H1 (cell line): ENCODE results near the gene SLC23A1. TPM values are rescaled to one million over a fixed set of nuclear protein-coding genes. Genes with fewer than 3 reads are reported as not detected.

Experiments used
- CTCF ChIA-PET: fragments of 300-600 bp; sonication (Branson Sonifier 250); formaldehyde crosslinking; loops from one replicate; lab custom pipeline; 2021; ENCODE audit not compliant: partially characterized antibody; lab: Charles Lee
- POLR2A ChIA-PET: fragments of 300-600 bp; sonication (Branson Sonifier 250); formaldehyde crosslinking; loops from one replicate; lab custom pipeline; 2021; ENCODE audit warnings: inconsistent platforms; ENCODE audit not compliant: partially characterized antibody; lab: Charles Lee
- DNase-seq, 2 experiments: peaks; one replicate each; pipeline versions ENCODE4 v3.0.0 to v3.0.0-alpha.2; 2010 to 2022; ENCODE audit warnings: low spot score in 2 of 2, low read depth in 1 of 2, mixed read lengths in 1 of 2
- FAIRE-seq: peaks from 2 replicates; lab custom pipeline; 2011; peaks lifted over from hg19 to GRCh38; lab: Jason Lieb, UNC
- H2AFZ ChIP-seq: 2 replicates; pipeline ENCODE4 v1.8.1; 2012; ENCODE audit warnings: low read length, inconsistent platforms
- H2AK5ac ChIP-seq: 2 replicates; pipeline ENCODE4 v1.6.1; 2013; ENCODE audit warnings: low read depth, low read length
- H2BK120ac ChIP-seq: replicated peaks from 2 replicates; pipeline ENCODE3; 2013; ENCODE audit warnings: low read depth, low read length, inconsistent platforms
- H2BK12ac ChIP-seq: 2 replicates; pipeline ENCODE4 v1.6.1; 2013; ENCODE audit warnings: low read depth, low read length
- H2BK15ac ChIP-seq: 2 replicates; pipeline ENCODE4 v1.6.1; 2013; ENCODE audit warnings: low read length
- H2BK20ac ChIP-seq: 2 replicates; pipeline ENCODE4 v1.6.1; 2013; ENCODE audit warnings: low read length
- H2BK5ac ChIP-seq: 2 replicates; pipeline ENCODE4 v1.6.1; 2013; ENCODE audit warnings: low read depth, low read length
- H3K14ac ChIP-seq: 2 replicates; pipeline ENCODE4 v1.6.1; 2013; ENCODE audit warnings: inconsistent platforms; ENCODE audit not compliant: insufficient read length
- H3K18ac ChIP-seq: 2 replicates; pipeline ENCODE4 v1.6.1; 2013; ENCODE audit warnings: low read length; ENCODE audit errors: extremely low read depth
- H3K23ac ChIP-seq: 2 replicates; pipeline ENCODE4 v1.6.1; 2013; ENCODE audit warnings: inconsistent platforms; ENCODE audit not compliant: insufficient read length
- H3K23me2 ChIP-seq: 2 replicates; pipeline ENCODE4 v1.6.1; 2013; ENCODE audit warnings: low read depth, low read length
- H3K27ac ChIP-seq: 2 replicates; pipeline ENCODE4 v1.6.1; 2011; ENCODE audit warnings: low read depth, low read length, inconsistent platforms
- H3K27me3 ChIP-seq, 4 experiments: replicated peaks in 1 of 4; 1 replicate in 1 of 4; 2 replicates in 3 of 4; pipeline versions ENCODE4 v1.6.1 to v1.8.1; 2011 to 2013; ENCODE audit warnings: low read length in 3 of 4, mild to moderate bottlenecking in 3 of 4, inconsistent platforms in 2 of 4, mixed read lengths in 2 of 4, moderate library complexity in 1 of 4; ENCODE audit not compliant: control insufficient read depth in 3 of 4, insufficient read depth in 3 of 4; ENCODE audit errors: extremely low read depth in 1 of 4
- H3K36me3 ChIP-seq, 4 experiments: 2 replicates each; pipeline versions ENCODE4 v1.6.1 to v1.8.1; 2011 to 2013; ENCODE audit warnings: mild to moderate bottlenecking in 4 of 4, low read length in 3 of 4, moderate library complexity in 2 of 4, control low read depth in 1 of 4, inconsistent platforms in 1 of 4; ENCODE audit not compliant: insufficient read depth in 4 of 4, control insufficient read depth in 2 of 4
- H3K4ac ChIP-seq: replicated peaks from 2 replicates; pipeline ENCODE3; 2013; ENCODE audit warnings: low read length, low read depth, mixed read lengths, inconsistent platforms; ENCODE audit not compliant: insufficient read length
- H3K4me1 ChIP-seq, 4 experiments: replicated peaks in 1 of 4; 1 replicate in 1 of 4; 2 replicates in 3 of 4; pipeline versions ENCODE4 v1.6.1 to v1.8.1; 2011 to 2013; ENCODE audit warnings: low read length in 3 of 4, inconsistent platforms in 2 of 4, mixed read lengths in 1 of 4; ENCODE audit not compliant: insufficient read depth in 4 of 4, control insufficient read depth in 3 of 4
- H3K4me2 ChIP-seq, 2 experiments: 2 replicates each; pipeline versions ENCODE4 v1.6.1 to v1.8.1; 2011 to 2013; ENCODE audit warnings: low read depth in 2 of 2, low read length in 2 of 2, control low read depth in 1 of 2, inconsistent platforms in 1 of 2, mild to moderate bottlenecking in 1 of 2; ENCODE audit not compliant: insufficient read depth in 1 of 2
- H3K4me3 ChIP-seq, 4 experiments: fragments of 200-600, 300-600 bp in 1 of 4; sonication (generic), shearing (Covaris generic), sonication (Bioruptor Twin) in 1 of 4; 2 replicates each; pipeline versions ENCODE4 v1.5.1 to v1.8.1; 2011 to 2016; ENCODE audit warnings: low read length in 4 of 4, low read depth in 3 of 4, control low read depth in 2 of 4, inconsistent platforms in 2 of 4, mild to moderate bottlenecking in 2 of 4, mixed read lengths in 1 of 4, moderate library complexity in 1 of 4; ENCODE audit not compliant: insufficient read depth in 2 of 4; ENCODE audit errors: extremely low read depth in 1 of 4
- H3K56ac ChIP-seq: replicated peaks from 2 replicates; pipeline ENCODE3; 2013; ENCODE audit warnings: low read depth, mild to moderate bottlenecking, mixed read lengths, low read length, inconsistent platforms; ENCODE audit not compliant: insufficient read length
- H3K79me1 ChIP-seq: 2 replicates; pipeline ENCODE4 v1.6.1; 2013; ENCODE audit warnings: low read depth, low read length, control low read depth
- H3K79me2 ChIP-seq, 2 experiments: 2 replicates each; pipeline versions ENCODE4 v1.6.1 to v1.8.1; 2012 to 2013; ENCODE audit warnings: low read length in 2 of 2, mild to moderate bottlenecking in 2 of 2, inconsistent platforms in 1 of 2; ENCODE audit not compliant: insufficient read depth in 2 of 2, control insufficient read depth in 1 of 2
- H3K9ac ChIP-seq, 4 experiments: replicated peaks in 1 of 4; 1 replicate in 1 of 4; 2 replicates in 3 of 4; pipeline versions ENCODE4 v1.6.1 to v1.8.1; 2011 to 2013; ENCODE audit warnings: low read depth in 3 of 4, low read length in 3 of 4, control low read depth in 2 of 4, mild to moderate bottlenecking in 2 of 4, moderate library complexity in 2 of 4, inconsistent platforms in 1 of 4; ENCODE audit errors: extremely low read depth in 1 of 4
- H3K9me3 ChIP-seq, 2 experiments: 2 replicates each; pipeline versions ENCODE4 v1.6.1 to v1.8.1; 2012 to 2013; ENCODE audit warnings: mild to moderate bottlenecking in 2 of 2, moderate library complexity in 2 of 2, control low read depth in 1 of 2, inconsistent platforms in 1 of 2, low read depth in 1 of 2, low read length in 1 of 2, mixed read lengths in 1 of 2; ENCODE audit not compliant: insufficient read depth in 2 of 2
- H4K20me1 ChIP-seq, 2 experiments: replicated peaks in 1 of 2; 2 replicates each; pipeline versions ENCODE3 to v1.8.1; 2011 to 2013; ENCODE audit warnings: inconsistent platforms in 2 of 2, low read length in 2 of 2, mild to moderate bottlenecking in 1 of 2; ENCODE audit not compliant: insufficient read depth in 2 of 2, control insufficient read depth in 1 of 2
- H4K5ac ChIP-seq: 2 replicates; pipeline ENCODE4 v1.6.1; 2013; ENCODE audit warnings: low read length, low read depth, mixed read lengths, inconsistent platforms; ENCODE audit not compliant: insufficient read length
- H4K8ac ChIP-seq: 2 replicates; pipeline ENCODE4 v1.8.0; 2013; ENCODE audit warnings: mild to moderate bottlenecking, moderate library complexity, low read length, inconsistent platforms; ENCODE audit not compliant: insufficient read depth; ENCODE audit errors: extremely low read depth
- H4K91ac ChIP-seq: replicated peaks from 2 replicates; pipeline ENCODE3; 2013; ENCODE audit warnings: low read length, mixed read lengths, inconsistent platforms; ENCODE audit not compliant: insufficient read length
- BACH1 ChIP-seq: IDR thresholded peaks from 2 replicates; pipeline ENCODE4 v1.6.1; 2012; ENCODE audit warnings: low read length, improper control_type of control experiment
- CBX8 ChIP-seq: fragments of 300-800, 300-1000 bp; sonication (generic); IDR thresholded peaks from 2 replicates; pipeline ENCODE4 v1.7.1; 2016; ENCODE audit warnings: low read depth, low read length, borderline replicate concordance
- CHD1 ChIP-seq: IDR thresholded peaks from 2 replicates; pipeline ENCODE4 v1.6.1; 2012; ENCODE audit warnings: low read depth, low read length, improper control_type of control experiment
- CREB1 ChIP-seq: IDR thresholded peaks from 2 replicates; pipeline ENCODE4 v1.6.1; 2012; ENCODE audit warnings: inconsistent platforms
- JUN ChIP-seq: IDR thresholded peaks from 2 replicates; pipeline ENCODE4 v1.6.1; 2011; ENCODE audit warnings: low read depth, mild to moderate bottlenecking, improper control_type of control experiment, low read length
- JUND ChIP-seq: IDR thresholded peaks from 2 replicates; pipeline ENCODE4 v1.6.1; 2011; ENCODE audit warnings: mild to moderate bottlenecking, improper control_type of control experiment, low read length
- KDM4A ChIP-seq: IDR thresholded peaks from one replicate; pipeline ENCODE4 v1.7.1; 2012; ENCODE audit warnings: low read depth, mild to moderate bottlenecking, moderate library complexity, low read length, inconsistent platforms; ENCODE audit not compliant: severe bottlenecking
- POLR2A ChIP-seq, 2 experiments: IDR thresholded peaks; 1 replicate in 1 of 2; 2 replicates in 1 of 2; pipeline ENCODE4 v1.6.1; 2011; ENCODE audit warnings: low read depth in 2 of 2, low read length in 2 of 2, mild to moderate bottlenecking in 2 of 2; ENCODE audit errors: control extremely low read depth in 1 of 2
- POU5F1 ChIP-seq: IDR thresholded peaks from 2 replicates; pipeline ENCODE4 v1.6.1; 2011; ENCODE audit warnings: low read depth, mild to moderate bottlenecking, low read length, moderate library complexity
- RFX5 ChIP-seq: IDR thresholded peaks from 2 replicates; pipeline ENCODE4 v1.6.1; 2011; ENCODE audit warnings: low read depth, low read length, improper control_type of control experiment, borderline replicate concordance
- SAP30 ChIP-seq: fragments of 300-600 bp; sonication (generic); IDR thresholded peaks from 2 replicates; pipeline ENCODE4 v1.7.1; 2012; ENCODE audit warnings: low read length, moderate library complexity, mild to moderate bottlenecking, inconsistent platforms; ENCODE audit not compliant: insufficient read depth, insufficient replicate concordance
- SP1 ChIP-seq: IDR thresholded peaks from 2 replicates; pipeline ENCODE4 v1.6.1; 2011; ENCODE audit warnings: low read depth, low read length
- WGBS, 2 experiments: shearing (Covaris generic) in 1 of 2; methylation state at CpG; one replicate each; pipeline versions ENCODE4 v1.1.6 to v1.1.7; 2013 to 2015; ENCODE audit warnings: low lambda C conversion rate in 2 of 2, mixed read lengths in 2 of 2, inconsistent platforms in 1 of 2, low coverage in 1 of 2, missing lambda C conversion rate in 1 of 2; ENCODE audit not compliant: insufficient replicate concordance in 2 of 2, insufficient coverage in 1 of 2, insufficient read length in 1 of 2; ENCODE audit errors: extremely low coverage in 1 of 2, missing lambda C conversion rate in 1 of 2; 5-methylcytosine and 5-hydroxymethylcytosine counted together
- polyA plus RNA-seq, 7 experiments: library from polyadenylated mRNA; depleted of rRNA in 3 of 7; stranded (reverse) in 5 of 7; unstranded in 2 of 7; fragments of >200 nt in 5 of 7; fragments of 200-250 nt in 2 of 7; gene quantifications; 1 replicate in 5 of 7; 2 replicates in 1 of 7; 4 replicates in 1 of 7; pipeline versions ENCODE4 v1.2.1 to v1.2.3, GENCODE V29; 2011 to 2013; ENCODE audit warnings: missing spikeins in 2 of 7, mixed read lengths in 2 of 7
- total RNA-seq: library from RNA; stranded (reverse); fragmentation: NEBNext Ultra II Directional; extraction: Animal tissue kit (Norgen Biotek cat#: 25700); gene quantifications from 2 replicates; pipeline ENCODE4 v1.2.1, GENCODE V29; 2021
- TF ChIP-seq, protein P1 (sequence below): IDR thresholded peaks from 2 replicates; pipeline ENCODE4 v1.6.1; 2011; ENCODE audit warnings: low read depth, mild to moderate bottlenecking, low read length; ENCODE audit not compliant: insufficient read depth

SLC23A1 gene
- total and polyA plus RNA-seq, 2 of the 8 experiments (the other 6 are each of a cell fraction or from before 2014, with no cell fraction given): not detected

DNA sequence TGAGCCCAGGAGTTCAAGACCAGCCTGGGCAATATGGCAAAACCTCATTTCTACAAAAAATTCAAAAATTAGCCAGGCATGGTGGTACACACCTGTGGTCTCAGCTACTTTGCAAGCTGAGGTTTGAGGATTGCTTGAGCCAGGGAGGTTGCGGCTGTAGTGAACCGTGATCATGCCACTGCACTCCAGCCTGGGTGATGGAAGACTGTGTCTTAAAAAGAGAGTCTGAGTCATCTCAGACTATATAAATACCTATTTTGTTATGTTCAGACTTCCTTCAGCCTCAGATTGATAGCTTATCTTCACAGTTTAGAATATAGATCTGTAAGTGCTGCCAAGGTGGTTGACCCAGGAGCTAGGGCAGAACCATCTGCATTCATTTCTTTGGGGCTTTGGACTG is 43.0 kb downstream of the SLC23A1 start:
- Histone ChIP-seq H3K27ac (no peak overlapping the region), H3K9me3 (no peaks in the 10 kb centered on the region), H3K79me2 (peaks cover 25 to 28% of the 10 kb centered on the region in 2 experiments), H2BK12ac (no peak overlapping the region), H4K20me1 (peaks cover 16 to 17% of the 10 kb centered on the region in 2 experiments), H2AFZ (no peak overlapping the region), H2BK120ac (no peak overlapping the region), H2AK5ac (no peak overlapping the region), H3K27me3 (no peaks in the 10 kb centered on the region), H3K14ac (no peak overlapping the region), H4K91ac (no peak overlapping the region), H3K4ac (no peak overlapping the region), H2BK20ac (no peak overlapping the region), H2BK15ac (no peak overlapping the region), H3K23ac (no peak overlapping the region), H3K23me2 (peaks cover 7% of the 10 kb centered on the region; the same call in 1 of the 2 replicates), H4K8ac (no peak overlapping the region), H3K79me1 (peaks cover 4% of the 10 kb centered on the region), H3K18ac (no peak overlapping the region), H3K4me1 (peaks cover 0 to 7% (median under 1%) of the 10 kb centered on the region in 4 experiments; a peak in 4 of 7 replicates), H4K5ac (no peak overlapping the region), H3K4me2 (no peak overlapping the region), H3K9ac (no peak overlapping the region), H3K36me3 (peaks cover 0 to 10% (median 0%) of the 10 kb centered on the region in 4 experiments; a peak in 3 of 8 replicates), H2BK5ac (no peak overlapping the region), H3K56ac (no peak overlapping the region), H3K4me3 (no peak overlapping the region)
- TF ChIP-seq SAP30: no peak
- no peak for TF ChIP-seq POLR2A (IDR thresholded peaks at IDR 0.05; ENCODE audit: control extremely low read depth in 1 of 2, low read depth in 2 of 2, low read length in 2 of 2)
- TF ChIP-seq CBX8: no peak
- no peak for TF ChIP-seq CREB1
- no peak for TF ChIP-seq CHD1
- TF ChIP-seq BACH1: no peak
- no peak for TF ChIP-seq RFX5
- TF ChIP-seq POU5F1: no peak
- no peak for TF ChIP-seq JUND
- TF ChIP-seq JUN: no peak
- TF ChIP-seq, protein P1, sequence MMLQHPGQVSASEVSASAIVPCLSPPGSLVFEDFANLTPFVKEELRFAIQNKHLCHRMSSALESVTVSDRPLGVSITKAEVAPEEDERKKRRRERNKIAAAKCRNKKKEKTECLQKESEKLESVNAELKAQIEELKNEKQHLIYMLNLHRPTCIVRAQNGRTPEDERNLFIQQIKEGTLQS: no peak
- TF ChIP-seq KDM4A: no peak
- TF ChIP-seq SP1: no peak
- CTCF ChIA-PET: interaction anchor here (0.9 to 1.6 kb wide), 3 partner anchors 17 to 63 kb away, joined by 3 to 4 read pairs (median 3); no protein-coding TSS in a partner anchor
- DNase-seq: no peak
- FAIRE-seq: no peak
- POLR2A ChIA-PET: interaction anchor here (0.7 to 5.4 kb wide), 5 partner anchors 8 to 46 kb away, joined by 4 to 111 read pairs (median 16); partner anchors contain the start of gene MATR3
- WGBS, 2 experiments: 97% methylated on average over 2 of the region's 2 CpGs; no CpG with 5 or more reads in 1 of the 2 experiments
